GM15510 (cell line): ENCODE results near the gene TMEM120A.

ENCODE experiments used
- POLR2A ChIP-seq: IDR thresholded peaks from 3 replicates; pipeline ENCODE4 v1.6.1; 2011; ENCODE audit warnings: borderline replicate concordance; ENCODE audit not compliant: insufficient read length; ENCODE audit errors: extremely low read depth

The TMEM120A gene

GRCh38 chr7:75994388-75995051, at the start of gene TMEM120A:
Gene TMEM120A (minus strand): TSS chr7:75994595. CDS start chr7:75994570, 25 bp downstream.
- peak; percentile 53 for TF ChIP-seq POLR2A

GRCh38 chr7:76040126-76040525, 45.7 kb upstream of the TMEM120A start:
- no peak for TF ChIP-seq POLR2A

- TF ChIP-seq POLR2A: no peak
Measured at GRCh38 chr7:76037310-76037709, 42.9 kb upstream of the TMEM120A start.

- no peak for TF ChIP-seq POLR2A
Measured at GRCh38 chr7:76031964-76032363, 37.6 kb upstream of the TMEM120A start.

GRCh38 chr7:76023002-76023401, 28.6 kb upstream of the TMEM120A start:
- TF ChIP-seq POLR2A: no peak

- TF ChIP-seq POLR2A: no peak
Measured at GRCh38 chr7:76022026-76022780, 27.8 kb upstream of the TMEM120A start.

GRCh38 chr7:76020031-76020714, 25.8 kb upstream of the TMEM120A start:
- TF ChIP-seq POLR2A: no peak

GRCh38 chr7:76016191-76016947, 22.0 kb upstream of the TMEM120A start:
- no peak for TF ChIP-seq POLR2A

GRCh38 chr7:76011442-76011861, 17.1 kb upstream of the TMEM120A start:
- no peak for TF ChIP-seq POLR2A

GRCh38 chr7:76009672-76010600, 15.5 kb upstream of the TMEM120A start:
- TF ChIP-seq POLR2A: no peak

GRCh38 chr7:76008156-76008687, 13.8 kb upstream of the TMEM120A start:
- TF ChIP-seq POLR2A: no peak

GRCh38 chr7:76003351-76003750, 9.0 kb upstream of the TMEM120A start:
- TF ChIP-seq POLR2A: no peak

GRCh38 chr7:76002822-76003221, 8.4 kb upstream of the TMEM120A start:
- no peak for TF ChIP-seq POLR2A

- TF ChIP-seq POLR2A: no peak
Measured at GRCh38 chr7:76002139-76002538, 7.7 kb upstream of the TMEM120A start.

GRCh38 chr7:76000566-76000965, 6.2 kb upstream of the TMEM120A start:
- no peak for TF ChIP-seq POLR2A
